ENCODE data around the gene PEX10.
A peak's percentile ranks its signal among the peaks of the same experiment; 100 is the strongest.

GRCh38 chr1:2396059-2396458 lies 16.3 kb downstream of the PEX10 start:
- TF ChIP-seq RFX5 (IDR thresholded peaks at IDR 0.05; ENCODE audit: low read depth, low read length) (no peak), ATF3 (IDR thresholded peaks at IDR 0.05; ENCODE audit: borderline replicate concordance, extremely low read depth, low read depth, low read length) (no peak), SIX5 (IDR thresholded peaks at IDR 0.05; ENCODE audit: low read depth, low read length, severe bottlenecking) (no peak), POLR2A (IDR thresholded peaks at IDR 0.05; ENCODE audit: low read depth, low read length) (peak; percentile 33; the same call in 1 of the 2 replicates), TCF12 (IDR thresholded peaks at IDR 0.05; ENCODE audit: low read depth, low read length) (no peak), ASH2L (IDR thresholded peaks at IDR 0.05; ENCODE audit: borderline replicate concordance, low read depth) (no peak), CREB1 (IDR thresholded peaks at IDR 0.05; ENCODE audit: low read depth) (no peak), CTCF (IDR thresholded peaks at IDR 0.05 in 2 of 3, conservative IDR thresholded peaks at IDR 0.05 in 1 of 3; ENCODE audit: control insufficient read depth in 2 of 3, extremely low read depth in 1 of 3, insufficient read depth in 1 of 3, low read depth in 3 of 3, low read length in 3 of 3) (no peak), IKZF2 (IDR thresholded peaks at IDR 0.05) (no peak), RAD21 (IDR thresholded peaks at IDR 0.05; ENCODE audit: insufficient read depth, low read depth, low read length) (no peak)
